Endometrial microvascular endothelial cells (primary cell): ENCODE data around the gene TMEM107. TPM values are rescaled to one million over a fixed set of nuclear protein-coding genes. Genes with fewer than 3 reads are reported as not detected.

Experiments
- in situ Hi-C: cut with HindIII; loops from 2 replicates; pipeline ENCODE4 v1.10.0; 2017; ENCODE audit warnings: low sequenced_read_pairs, low pct_unique_long_range_greater_than_20kb; ENCODE audit errors: inconsistent ontology term
- total RNA-seq: library from RNA; depleted of rRNA; stranded (reverse); fragments of >200 nt; gene quantifications from one replicate; pipeline ENCODE4 v1.2.3, GENCODE V29; 2015; ENCODE audit errors: inconsistent ontology term

The TMEM107 gene
- total RNA-seq, 1 donor from 2014 or later: 34.0 TPM

DNA sequence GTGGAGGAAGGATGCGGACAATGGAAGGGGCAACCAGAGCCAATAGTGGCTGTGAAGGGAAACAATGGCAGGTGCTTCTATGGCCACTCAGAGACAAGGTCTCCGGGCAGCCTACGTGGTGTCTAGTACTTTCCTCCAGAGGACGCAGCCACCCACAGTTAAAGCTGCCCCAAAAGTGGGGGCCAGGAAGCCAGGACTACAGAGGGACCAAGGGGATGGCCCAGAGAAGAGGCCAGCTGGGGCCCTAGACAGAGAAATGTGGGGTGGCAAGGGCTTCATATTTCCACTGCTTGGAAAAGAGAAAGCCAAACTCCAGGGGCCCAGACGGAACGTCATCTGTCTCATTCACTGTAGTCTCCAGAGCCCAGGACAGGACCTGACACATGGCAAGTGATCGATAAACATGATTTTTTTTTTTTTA lies 23.1 kb downstream of the TMEM107 start:
- in situ Hi-C loops: no loop called here

DNA sequence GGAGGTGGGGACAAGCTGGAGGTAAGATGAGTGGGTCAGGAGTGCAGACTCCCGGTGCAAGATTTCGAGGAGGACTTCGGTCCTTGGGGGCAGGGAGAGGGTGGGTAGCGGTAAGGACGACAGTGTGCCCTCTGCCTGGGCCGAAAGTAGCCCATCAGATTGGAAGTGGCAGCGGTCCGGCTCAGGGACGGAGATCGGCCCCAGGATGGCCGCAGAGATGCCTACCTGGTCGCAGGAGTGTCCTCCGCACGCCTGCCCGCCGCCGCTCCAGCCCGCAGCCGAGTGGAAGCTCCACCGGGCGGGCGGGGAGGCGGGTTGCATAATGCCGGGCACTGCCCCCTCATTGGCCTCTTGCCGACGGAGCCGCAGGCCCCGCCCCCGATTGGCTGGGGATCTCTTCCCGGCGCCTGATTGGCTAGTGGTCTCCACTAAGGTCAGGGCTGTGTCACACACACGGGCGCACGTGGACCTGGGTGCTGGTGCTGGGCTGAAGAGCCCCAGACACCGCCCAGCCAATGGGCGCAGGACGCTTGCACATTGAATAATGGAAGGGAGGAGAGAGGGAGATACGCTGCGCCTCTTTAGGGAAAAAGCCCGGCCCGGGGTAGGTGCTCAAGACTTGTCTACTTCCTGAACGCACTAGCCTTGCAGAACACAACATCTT lies 23.9 kb downstream of the TMEM107 start, which contains the start of gene PER1:
Gene PER1 (minus strand): TSS at position 293 of the 664 bp plus-strand sequence. CDS start 1,698 bp downstream, outside the sequence.
- in situ Hi-C loops: no loop called here

GRCh38 chr17:8151641-8152111 lies 24.5 kb downstream of the TMEM107 start:
- in situ Hi-C loops: no loop called here

DNA sequence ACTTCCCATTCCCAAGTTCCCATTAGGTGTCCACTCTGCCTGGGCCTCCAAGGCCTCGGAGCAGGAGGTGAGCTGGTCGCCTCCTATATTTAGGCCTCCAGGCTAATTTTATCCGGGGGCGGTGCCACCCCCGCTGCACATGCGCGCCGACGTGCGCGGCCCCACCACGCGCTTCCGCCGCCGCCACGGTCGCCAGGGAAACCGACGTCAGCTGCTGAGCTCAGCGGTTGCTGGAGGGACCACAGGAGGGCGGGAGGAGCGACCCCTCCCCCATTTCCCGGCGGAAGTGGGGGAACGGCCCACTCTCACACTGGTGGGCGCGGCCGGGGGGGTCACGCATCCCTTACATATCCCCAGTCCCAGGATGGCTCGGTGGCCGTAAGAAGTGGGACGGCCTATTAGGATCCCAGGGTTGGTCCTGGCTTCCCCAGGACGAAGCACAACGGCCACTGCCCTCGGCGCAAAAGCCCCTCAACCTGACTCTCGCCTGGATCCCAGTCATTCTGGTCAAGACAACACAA lies 25.0 kb downstream of the TMEM107 start:
- in situ Hi-C loops: no loop called here

- in situ Hi-C loops: no loop called here
Measured at GRCh38 chr17:8150194-8151119, 25.7 kb downstream of the TMEM107 start.

DNA sequence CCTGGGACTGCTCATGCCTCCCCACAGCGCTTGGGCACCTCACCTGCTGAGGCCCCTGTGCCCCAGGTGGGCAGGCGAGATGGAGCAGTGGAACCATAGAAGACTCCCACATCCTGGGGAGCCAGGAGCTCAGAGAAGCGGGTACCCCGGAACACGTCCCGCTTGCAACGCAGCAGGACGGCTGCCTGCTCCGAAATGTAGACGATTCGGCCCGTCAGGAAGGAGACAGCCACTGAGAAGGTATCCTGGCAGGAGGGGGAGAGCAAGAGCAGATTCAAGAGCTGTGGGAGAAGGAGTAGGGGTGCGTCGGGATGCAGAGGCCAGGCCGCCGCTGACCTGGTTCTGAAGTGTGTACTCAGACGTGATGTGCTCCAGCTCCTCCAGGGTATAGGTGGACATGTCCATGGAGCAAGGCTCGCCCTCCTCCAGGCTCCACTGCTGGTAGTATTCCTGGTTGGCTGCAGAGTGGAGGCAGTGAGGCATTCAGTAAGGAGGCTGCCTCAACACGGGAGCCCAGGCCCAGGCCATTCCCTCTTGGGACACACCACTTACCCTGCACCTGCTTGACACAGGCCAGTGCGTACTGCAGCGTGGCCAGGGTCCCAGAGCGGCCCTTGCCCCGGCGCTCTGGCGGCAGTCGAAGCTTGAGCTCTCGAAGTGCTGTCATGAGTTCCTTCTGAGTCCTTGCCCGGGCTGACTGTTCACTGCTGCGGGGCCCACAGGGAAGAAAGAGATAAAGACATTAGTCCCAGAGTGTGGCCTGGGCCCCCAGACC lies 26.6 kb downstream of the TMEM107 start:
- in situ Hi-C loops: no loop called here

DNA sequence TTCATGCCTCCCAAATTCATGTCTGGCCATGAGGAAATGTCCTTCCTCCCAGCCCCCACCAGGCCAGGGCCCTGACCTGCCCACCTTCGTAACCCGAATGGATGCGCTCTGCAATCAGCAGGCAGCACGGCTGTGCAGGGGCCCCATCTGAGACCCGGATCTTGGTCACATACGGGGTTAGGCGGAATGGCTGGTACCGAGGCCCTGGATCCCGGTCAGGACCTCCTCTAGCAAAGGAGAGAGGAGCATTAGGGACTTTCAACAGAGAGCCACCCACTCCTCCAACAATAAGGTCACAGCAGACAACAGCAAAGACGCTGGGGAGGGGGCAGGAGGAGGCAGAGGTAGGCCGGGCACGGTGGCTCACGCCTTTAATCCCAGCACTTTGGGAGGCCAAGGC lies 27.6 kb downstream of the TMEM107 start:
- in situ Hi-C loops: no loop called here

DNA sequence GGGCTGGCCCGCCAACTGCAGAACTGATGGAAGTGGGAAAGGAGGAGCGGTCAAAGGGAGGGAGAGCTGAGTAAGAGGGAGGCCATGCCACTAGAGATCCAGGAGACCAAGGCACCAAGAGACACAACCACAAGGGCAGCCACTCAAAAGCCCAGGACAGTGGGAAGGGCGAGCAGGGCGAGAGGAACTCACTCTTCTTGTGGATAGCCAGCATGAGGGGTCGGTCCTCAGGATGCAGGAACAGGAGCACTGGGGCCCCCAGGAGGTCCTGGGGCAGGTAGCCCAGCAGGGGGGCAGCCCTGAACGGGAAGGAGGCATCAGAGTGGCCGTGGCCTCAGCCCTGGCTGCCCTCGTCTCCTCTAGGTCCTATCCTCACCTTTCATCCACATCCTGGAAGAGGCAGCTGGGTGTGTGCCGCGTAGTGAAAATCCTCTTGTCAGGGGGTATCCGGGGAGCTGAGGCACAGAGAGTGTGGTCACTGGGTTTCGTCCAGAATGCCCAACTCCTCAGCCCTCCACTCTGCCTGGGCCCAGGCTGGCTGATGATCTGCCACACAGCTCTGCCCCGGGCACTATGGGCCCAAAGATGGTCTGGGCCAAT lies 28.3 kb downstream of the TMEM107 start:
- in situ Hi-C loops: no loop called here

DNA sequence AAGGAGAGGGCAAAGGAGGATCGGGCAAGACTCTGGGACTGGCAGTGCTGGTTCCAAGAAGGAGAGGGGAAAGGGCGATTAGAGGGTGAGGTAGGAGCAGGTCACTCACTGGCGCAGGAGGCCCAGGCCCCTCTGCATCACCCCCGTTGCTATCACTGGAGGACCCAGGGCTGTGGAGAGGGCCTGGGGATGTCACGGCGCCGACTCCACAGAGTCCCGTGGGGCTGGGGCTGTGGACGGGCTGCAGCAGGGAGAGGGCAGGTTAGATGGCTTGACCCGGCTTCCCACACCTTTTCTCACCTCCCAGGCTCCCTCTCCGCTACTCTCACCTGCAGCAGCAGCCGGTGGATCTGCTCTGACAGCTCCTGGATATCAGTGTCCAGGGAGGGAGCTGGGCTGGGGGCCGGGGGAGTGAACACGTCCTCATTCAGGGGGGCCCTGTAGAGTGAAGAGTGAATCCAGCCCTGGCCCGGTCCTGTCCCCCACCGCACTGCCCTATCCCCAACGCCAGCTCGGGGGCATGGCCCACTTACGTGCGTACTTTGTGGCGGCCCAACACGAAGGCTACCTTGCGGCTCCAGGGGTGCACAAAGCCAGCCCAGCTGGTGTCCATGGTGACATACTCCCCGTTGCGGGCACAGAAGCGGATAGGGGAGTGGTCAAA lies 28.9 kb downstream of the TMEM107 start:
- in situ Hi-C loops: no loop called here

DNA sequence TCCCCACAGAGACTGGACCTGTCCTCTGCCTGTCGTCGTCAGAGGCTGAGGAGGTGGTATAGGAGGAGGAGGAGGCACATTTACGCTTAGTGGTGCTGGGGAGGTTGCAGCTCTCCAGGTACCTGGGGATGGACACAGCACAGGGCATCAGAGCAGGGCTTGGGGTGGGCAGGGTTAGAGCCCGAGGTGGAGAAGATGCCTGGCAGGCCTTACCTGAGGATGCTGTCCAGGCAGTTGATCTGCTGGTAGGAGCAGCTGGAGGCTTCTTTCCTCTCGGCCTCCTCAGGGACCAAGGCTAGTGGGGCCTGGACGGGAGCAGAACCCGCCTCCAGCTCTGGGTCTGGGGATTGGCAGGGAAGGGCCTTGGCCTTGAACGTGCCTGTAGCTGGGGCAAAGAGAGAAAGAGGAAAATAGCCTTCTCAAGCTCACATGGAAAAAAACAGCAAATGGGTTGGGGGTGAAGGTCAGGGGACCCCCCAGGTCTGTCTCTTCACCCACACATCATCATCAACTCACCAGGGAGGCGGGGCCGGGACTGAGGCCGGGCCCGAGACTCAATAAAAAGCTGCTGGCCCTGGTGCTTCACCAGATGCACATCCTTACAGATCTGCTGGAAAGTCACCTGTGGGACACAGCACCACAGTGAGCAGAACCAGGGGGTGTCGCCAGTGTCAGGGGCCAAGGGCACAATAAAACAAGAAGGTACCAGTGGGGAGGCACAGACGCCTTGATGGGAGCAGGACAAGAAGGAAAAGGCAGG lies 29.6 kb downstream of the TMEM107 start:
- in situ Hi-C loops: no loop called here

DNA sequence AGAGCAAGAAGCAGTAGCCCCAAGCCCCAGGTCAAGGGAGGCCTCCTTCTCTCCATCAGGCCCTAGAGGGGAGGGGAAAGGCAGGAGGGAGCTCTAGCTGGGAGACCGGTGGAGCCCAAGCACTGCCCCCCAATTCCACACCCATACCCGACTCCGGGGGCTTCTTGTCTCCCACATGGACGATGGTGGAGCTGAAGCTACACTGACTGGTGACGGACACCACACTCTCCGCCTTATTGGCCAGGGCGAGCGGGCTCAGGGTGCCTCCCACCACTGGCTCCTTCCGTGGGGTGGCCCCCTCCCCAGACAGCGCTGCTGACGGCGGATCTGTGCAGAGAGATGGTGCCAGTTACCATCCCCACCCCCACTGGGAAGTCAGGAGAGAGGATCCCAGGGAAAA lies 30.4 kb downstream of the TMEM107 start:
- in situ Hi-C loops: no loop called here

DNA sequence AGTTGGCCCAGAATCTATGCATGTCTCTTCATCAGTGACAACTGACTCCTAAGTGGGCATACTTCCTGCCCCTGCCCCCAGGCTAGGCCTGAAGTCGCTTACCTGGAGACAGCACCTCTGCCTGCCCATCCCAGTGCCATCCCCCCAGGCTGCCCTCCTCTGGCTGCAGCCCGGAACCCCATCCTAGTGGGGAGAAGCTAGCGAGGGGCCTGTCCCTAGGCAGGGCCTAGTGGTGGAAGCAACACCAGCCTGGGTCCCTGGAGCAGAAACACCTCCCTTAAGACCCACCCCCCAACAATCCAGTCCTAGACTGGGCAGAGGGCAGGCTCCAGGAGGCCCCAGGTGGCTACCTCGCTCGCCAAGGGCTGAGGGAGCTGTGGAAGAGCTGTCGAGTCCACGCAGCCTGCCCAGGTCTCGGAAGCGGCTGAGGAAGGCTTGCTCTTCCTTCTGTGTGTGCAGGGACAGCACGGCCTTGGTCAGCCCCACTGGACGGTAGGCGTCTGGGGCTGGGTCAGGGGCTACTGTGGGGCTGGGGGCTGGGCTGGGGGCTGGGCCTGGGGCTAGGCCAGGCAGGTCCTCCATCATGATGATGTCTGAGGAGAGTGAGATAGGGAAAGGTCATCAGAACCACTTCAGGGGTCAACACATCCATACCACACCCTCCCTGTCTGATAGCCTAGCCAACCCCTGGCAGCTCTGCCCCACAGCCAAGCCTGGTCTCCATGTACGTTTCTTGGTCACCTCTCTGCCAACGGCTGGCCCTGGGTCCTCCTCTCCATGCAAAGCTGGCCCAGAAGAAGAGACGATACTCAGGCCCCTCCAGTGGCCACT lies 31.6 kb downstream of the TMEM107 start:
- in situ Hi-C loops: no loop called here

GRCh38 chr17:8143581-8144400 lies 32.4 kb downstream of the TMEM107 start:
- in situ Hi-C loops: no loop called here

DNA sequence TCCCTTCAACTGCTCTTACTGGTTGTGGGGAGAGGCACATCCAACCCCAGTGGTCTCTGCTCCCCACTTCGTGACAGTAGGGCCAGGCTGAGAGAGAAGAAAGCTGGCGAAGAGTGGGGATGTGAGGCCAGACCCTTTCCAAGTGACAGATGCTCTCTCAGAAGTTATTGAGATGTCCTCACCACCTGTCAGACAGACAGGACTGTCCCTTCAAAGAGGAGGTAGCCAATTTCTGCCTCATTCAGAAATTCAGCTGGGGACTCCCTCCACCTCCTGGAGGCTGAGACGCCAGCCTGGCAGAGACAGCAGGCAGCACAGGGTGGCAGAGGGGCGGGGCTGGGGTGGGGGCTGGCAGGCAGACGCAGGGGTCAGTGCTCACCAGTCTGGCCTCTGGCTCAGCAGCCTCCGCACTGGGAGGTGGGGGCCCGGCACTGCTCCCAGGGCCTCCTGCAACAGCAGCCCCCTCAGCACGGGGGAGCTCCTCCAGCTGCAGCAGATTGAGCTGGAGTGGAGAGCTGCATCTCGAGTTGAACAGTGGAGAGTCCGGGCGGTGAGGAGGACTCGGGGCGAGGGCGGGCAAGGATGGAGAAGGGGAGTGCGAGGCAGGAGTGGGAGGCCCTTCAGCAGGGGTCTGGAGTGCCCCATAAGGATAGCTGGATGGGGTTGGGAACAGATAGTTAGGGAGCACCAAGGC lies 33.1 kb downstream of the TMEM107 start:
- in situ Hi-C loops: no loop called here

GRCh38 chr17:8142158-8142886 lies 33.9 kb downstream of the TMEM107 start:
- in situ Hi-C loops: no loop called here
